Midbrain (tissue), 1 donor: ENCODE measurements around the gene TENM4.
A peak's percentile ranks its signal among the peaks of the same experiment; 100 is the strongest.
"Not testable (repeated sequence)": the region's sequence is repeated elsewhere in the genome, so short reads cannot be mapped to it uniquely, and the experiment has no call there.

ENCODE experiments used
- DNase-seq: peaks from one replicate; lab custom pipeline; 2025; lab: John Stamatoyannopoulos, UW

The TENM4 gene

GRCh38 chr11:79021601-79022000 is 419.2 kb downstream of the TENM4 start:
- DNase-seq = no peak

GRCh38 chr11:79019975-79020374 is 420.9 kb downstream of the TENM4 start:
- peak; percentile 44 for DNase-seq

GRCh38 chr11:79019277-79019676 is 421.6 kb downstream of the TENM4 start:
- no peak for DNase-seq

GRCh38 chr11:79018371-79018849 is 422.4 kb downstream of the TENM4 start:
- no peak for DNase-seq

- no peak for DNase-seq
Measured at GRCh38 chr11:79017811-79018210, 423.0 kb downstream of the TENM4 start.

GRCh38 chr11:79013509-79013908 is 427.3 kb downstream of the TENM4 start:
- no peak for DNase-seq

- DNase-seq = no peak
Measured at GRCh38 chr11:79011357-79011756, 429.5 kb downstream of the TENM4 start.

- DNase-seq = no peak
Measured at GRCh38 chr11:79007771-79008402, 432.9 kb downstream of the TENM4 start.

- no peak for DNase-seq
Measured at GRCh38 chr11:79006854-79007253, 434.0 kb downstream of the TENM4 start.

GRCh38 chr11:78996007-78996406 is 444.8 kb downstream of the TENM4 start:
- no peak for DNase-seq

GRCh38 chr11:78995171-78995570 is 445.7 kb downstream of the TENM4 start:
- DNase-seq = no peak

- DNase-seq = no peak
Measured at GRCh38 chr11:78993802-78994430, 446.9 kb downstream of the TENM4 start.

- DNase-seq = no peak
Measured at GRCh38 chr11:78991681-78992080, 449.1 kb downstream of the TENM4 start.

GRCh38 chr11:78990261-78990660 is 450.6 kb downstream of the TENM4 start:
- DNase-seq = no peak

GRCh38 chr11:78987748-78988147 is 453.1 kb downstream of the TENM4 start:
- no peak for DNase-seq

GRCh38 chr11:78986305-78986704 is 454.5 kb downstream of the TENM4 start:
- DNase-seq = no peak

GRCh38 chr11:78985663-78986062 is 455.2 kb downstream of the TENM4 start:
- DNase-seq = no peak

- DNase-seq = no peak
Measured at GRCh38 chr11:78982473-78982872, 458.4 kb downstream of the TENM4 start.

GRCh38 chr11:78981153-78981552 is 459.7 kb downstream of the TENM4 start:
- DNase-seq = no peak

- DNase-seq = no peak
Measured at GRCh38 chr11:78978831-78979230, 462.0 kb downstream of the TENM4 start.

GRCh38 chr11:78977848-78978247 is 463.0 kb downstream of the TENM4 start:
- DNase-seq = not testable (repeated sequence)

- no peak for DNase-seq
Measured at GRCh38 chr11:78977009-78977408, 463.8 kb downstream of the TENM4 start.

- no peak for DNase-seq
Measured at GRCh38 chr11:78975081-78975480, 465.7 kb downstream of the TENM4 start.

GRCh38 chr11:78973876-78974275 is 467.0 kb downstream of the TENM4 start:
- DNase-seq = no peak
